NCI-H1694 treated with DMSO at 0.1 percent for 48 hours (cell line): ENCODE measurements around the gene JOSD2.
A peak's percentile ranks its signal among the peaks of the same experiment; 100 is the strongest.

Experiments used
- DNase-seq: peaks from one replicate; lab custom pipeline; 2025; lab: John Stamatoyannopoulos, UW

Gene JOSD2

DNA sequence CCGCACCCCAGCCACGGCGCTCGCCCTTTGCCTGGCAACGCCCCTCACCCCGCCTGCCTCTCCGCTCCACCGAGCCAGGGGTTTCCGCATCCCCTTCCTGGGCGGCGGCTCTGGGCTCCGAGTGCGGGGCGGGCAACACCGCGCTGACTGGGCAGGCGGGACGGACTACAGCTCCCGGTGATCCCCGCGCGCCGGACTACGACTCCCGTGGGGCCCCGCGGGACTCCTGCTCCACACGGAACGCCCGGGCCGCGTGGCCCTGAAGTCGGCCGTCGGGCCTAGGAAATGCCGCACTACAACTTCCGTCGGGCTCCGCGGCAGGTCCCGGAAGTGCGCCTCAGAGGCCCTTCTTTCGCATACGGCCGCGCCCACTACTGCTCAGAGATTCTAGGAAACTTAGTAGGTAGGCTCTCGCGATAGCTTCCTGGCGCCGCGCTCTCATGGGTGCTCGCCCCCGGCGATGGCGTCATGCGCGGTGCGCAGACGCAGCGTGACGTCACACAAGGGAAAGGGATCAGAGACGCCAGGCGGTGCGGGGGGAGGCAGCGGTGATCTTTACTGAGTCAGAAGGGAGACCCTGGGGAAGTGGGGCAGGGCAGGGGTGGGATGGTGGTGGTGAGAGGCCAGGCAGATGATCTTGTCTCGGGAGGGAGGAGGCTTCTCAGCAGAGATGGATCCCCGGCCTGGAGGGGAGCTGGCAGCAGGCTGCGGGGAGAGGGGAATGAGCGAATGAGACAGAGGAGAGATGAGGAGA, at the start of gene JOSD2:
Gene JOSD2, minus strand, starts transcription at position 123 of the 754 bp plus-strand sequence. CDS start 760 bp downstream, outside the sequence.
- DNase-seq = peak; percentile 99

DNA sequence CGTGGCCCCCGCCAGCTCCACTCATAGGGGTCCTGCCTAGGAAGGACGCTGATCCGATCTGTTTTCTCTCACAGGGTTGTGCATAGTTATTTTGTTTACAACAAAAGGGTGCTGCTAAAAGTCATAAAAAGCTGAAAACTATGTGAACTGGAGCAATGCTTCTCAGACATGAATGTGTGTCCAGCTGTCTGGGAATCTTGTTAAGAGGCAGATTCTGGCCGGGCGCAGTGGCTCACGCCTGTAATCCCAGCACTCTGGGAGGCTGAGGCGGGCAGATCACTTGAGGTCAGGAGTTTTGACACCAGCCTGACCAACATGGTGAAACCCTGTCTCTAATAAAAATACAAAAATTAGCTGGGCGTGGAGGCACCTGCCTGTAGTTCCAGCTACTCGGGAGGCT, 48.6 kb upstream of the JOSD2 start:
- DNase-seq = no peak

GRCh38 chr19:50558449-50558848, 47.5 kb upstream of the JOSD2 start:
- DNase-seq = no peak

GRCh38 chr19:50558039-50558438, 47.0 kb upstream of the JOSD2 start:
- no peak for DNase-seq

- no peak for DNase-seq
Measured at GRCh38 chr19:50557009-50557613, 46.1 kb upstream of the JOSD2 start.

- DNase-seq = peak; percentile 61
Measured at GRCh38 chr19:50556282-50557008, 45.5 kb upstream of the JOSD2 start.

DNA sequence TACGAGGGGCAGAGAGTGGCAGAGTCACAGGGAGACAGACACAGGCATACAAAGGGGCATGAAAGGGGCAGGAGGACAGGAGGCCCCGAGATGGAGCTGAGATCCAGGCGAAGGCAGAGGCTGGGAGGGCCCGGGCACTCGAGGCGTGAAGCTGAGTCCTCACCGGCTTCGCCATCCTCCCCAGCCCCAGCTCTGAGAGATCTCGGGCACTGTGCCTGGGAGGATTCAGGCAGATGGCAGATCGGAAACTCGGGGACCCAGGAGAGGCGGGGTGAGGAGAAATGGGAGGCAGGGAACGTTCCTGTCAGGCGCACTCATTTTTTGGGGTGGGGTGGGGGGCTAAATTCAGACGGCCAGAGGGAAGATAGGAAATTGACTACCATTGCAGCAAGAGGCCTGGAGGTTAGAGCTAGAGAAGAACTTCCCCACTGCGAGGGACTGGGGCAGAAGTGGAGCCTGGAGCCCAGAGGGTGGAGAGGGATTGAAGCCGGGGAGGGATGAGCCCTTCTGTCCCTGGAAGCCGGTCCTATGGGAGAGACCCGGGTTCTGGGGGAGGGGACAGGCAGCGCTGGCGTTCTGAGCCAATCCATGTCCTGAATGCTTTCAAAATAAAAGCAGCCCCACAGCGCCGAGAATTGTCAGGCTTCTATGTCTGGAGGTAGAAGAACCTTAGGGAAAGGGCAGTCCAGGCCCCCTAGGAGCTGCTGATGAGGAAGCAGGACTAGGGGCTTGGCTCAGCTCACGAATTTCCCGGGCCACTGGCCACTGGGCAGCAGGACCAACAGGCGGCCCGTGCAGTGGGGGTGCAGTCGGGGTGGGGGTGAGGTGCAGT, 44.7 kb upstream of the JOSD2 start:
- DNase-seq = peak; percentile 41

DNA sequence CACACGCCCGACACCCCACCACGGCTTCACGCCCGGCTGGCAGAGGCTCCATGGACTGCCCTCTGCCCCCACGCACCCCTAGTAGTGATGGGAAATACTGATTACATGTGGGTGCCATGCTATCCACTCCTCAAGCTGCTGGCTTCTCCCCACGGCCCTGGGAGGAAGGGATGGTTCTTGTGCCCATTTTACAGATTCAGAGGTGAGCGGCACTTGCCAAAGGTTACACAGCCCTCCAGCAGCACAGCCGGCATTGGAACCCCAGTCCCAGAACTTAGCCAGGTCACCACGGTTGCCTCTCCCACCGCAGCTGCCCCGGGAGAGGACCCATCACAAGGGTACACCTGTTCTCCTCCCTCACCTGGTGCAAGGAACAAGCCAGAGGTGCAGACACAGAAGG, 44.0 kb upstream of the JOSD2 start:
- DNase-seq = no peak

DNA sequence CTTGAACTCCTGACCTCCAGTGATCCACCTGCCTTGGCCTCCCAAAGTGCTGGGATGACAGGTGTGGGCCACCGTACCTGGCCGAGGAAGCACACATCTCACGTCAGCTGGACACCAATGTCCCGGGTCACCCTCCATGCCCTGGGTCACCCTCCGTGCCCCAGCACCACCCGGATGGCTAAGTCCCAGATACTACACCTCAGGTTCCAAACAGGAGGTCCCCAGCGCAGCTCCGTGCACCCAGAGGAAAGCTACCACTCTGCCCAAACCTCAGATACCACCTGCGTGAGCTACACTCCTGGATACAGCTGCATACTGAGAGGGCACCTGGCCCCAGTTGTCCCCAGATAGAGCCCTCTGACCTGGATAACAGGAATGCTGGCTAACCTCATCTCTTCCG, 43.2 kb upstream of the JOSD2 start:
- DNase-seq = no peak

GRCh38 chr19:50553134-50553703, 42.2 kb upstream of the JOSD2 start:
- no peak for DNase-seq

DNA sequence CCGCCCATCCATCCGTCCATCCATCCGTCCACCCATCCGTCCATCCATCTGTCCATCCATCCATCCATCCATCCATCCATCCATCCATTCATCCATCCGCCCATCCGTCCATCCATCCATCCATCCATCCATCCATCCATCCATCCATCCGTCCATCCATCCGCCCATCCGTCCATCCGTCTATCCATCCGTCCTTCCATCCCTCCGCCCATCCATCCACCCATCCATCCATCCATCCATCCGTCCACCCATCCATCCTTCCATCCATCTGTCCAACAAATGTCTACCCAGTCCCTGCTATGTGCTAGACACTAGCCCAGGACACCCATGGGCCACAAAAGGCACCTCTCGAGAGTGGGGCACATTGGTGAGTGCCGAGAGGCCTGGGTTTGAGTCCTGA, 41.5 kb upstream of the JOSD2 start:
- DNase-seq = no peak

GRCh38 chr19:50551715-50552187, 40.8 kb upstream of the JOSD2 start:
- DNase-seq = no peak

- no peak for DNase-seq
Measured at GRCh38 chr19:50551034-50551714, 40.2 kb upstream of the JOSD2 start.

- DNase-seq = no peak
Measured at GRCh38 chr19:50550594-50550966, 39.6 kb upstream of the JOSD2 start.

DNA sequence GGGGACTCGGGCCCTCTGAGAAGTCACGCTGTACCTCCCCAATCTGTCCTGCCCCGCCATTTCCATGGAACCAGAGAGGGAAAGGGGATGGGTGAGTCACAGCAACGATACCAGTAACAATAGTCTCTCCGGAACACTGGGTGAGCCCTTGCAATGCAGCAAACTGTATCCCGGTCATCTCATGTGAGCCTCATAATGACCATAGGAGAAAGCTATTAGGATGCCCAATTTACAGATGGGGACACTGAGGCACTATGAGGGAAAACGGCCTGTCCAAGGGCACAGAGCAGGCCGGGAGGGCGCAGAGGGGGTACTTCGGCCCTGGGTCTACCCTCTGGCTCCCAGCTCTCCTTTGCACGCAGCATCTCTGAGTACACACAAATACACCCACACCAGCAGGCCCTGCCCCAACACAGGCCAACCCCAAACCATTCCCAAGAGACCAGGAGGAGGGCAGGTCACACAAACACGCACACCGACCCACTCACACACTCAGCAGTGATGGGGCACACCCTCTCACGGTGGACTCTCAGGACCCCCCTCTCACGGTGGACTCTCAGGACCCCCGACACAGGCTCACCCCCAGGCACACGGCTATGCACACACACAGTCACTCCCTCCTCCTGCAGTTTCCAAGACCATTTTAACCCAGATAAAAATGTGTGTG, 39.1 kb upstream of the JOSD2 start:
- DNase-seq = no peak

DNA sequence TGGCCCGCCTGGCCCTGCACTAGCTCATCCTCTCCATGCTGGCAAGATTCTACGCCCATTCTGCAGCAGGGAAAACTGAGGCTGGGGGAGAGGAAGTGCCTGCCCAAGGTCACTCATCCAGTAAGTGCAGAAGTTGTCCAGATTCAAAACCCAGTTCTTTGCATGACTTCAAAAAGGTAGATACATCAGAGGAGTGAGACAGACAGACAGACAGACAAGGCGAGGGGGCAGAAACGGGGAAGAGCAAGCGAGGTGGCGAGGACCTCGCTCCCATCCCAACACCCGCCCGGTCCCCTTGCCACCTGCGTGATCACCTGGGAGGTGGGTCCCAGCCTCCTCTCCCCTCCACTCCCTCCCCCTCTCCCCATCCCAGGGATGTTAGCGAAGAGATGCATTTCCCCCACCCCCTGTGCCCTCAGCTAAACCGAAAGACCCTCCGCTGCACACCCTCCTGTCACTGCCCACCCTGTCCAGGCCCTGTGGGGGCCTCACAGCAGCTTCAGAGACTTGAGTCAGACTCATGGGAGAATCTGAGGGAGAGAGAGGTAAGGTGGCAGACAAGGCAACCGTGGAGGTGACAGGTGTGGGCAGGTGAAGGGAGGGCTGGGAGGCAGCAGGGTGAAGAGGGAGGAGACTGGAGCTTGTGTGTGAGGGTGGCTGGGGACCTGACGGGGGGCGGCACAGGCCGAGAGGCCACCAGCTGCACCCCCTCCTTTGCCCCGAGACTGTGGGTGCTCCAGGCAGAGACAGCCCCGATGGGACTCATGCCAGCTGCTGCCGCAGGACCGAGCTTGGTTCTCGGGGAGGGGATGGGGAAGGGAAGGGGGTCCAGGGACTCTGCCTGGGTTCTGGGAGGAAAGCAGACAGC, 38.3 kb upstream of the JOSD2 start:
- no peak for DNase-seq

DNA sequence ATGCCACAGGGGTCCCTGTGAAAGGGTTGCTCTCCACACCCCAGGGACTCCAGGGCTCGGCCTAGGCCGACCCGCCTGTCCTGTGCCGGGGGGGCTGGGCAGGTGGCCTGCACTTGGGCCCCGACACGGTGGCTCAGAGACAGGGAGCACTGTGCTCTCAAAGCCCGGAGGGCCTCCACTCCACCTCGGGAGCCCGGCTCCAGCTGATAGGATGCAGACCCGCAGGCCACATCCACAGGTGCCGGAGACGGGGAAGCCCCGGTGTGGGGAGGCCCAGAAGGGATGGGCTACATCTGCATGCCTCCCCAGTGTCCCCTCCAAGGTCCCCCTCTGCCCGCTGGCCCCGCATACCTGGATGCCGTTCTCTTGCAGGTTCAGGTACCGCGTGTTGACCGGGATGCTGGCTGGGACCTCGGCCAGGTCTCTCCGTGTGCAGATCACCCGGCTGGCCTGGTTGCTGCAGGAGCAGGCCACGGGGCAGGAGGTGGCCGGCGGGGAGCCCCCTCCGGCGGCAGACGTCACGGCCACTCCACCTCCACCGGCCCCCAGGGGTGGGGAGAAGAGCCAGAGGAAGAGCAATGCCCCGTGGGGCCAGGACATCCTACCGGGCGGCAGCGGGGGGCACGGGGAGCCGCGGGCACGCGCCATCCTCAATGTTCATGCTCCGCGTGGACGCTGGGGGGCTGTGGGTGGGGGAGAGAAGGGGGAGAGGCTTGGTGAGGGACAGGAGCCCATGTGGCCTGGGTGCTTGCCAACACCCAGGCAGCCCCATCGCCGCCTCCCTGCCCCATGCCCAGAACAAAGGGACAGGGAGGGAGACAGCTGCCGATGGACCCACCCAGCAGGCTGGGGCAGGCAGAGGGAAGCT, 37.4 kb upstream of the JOSD2 start:
- DNase-seq = no peak

DNA sequence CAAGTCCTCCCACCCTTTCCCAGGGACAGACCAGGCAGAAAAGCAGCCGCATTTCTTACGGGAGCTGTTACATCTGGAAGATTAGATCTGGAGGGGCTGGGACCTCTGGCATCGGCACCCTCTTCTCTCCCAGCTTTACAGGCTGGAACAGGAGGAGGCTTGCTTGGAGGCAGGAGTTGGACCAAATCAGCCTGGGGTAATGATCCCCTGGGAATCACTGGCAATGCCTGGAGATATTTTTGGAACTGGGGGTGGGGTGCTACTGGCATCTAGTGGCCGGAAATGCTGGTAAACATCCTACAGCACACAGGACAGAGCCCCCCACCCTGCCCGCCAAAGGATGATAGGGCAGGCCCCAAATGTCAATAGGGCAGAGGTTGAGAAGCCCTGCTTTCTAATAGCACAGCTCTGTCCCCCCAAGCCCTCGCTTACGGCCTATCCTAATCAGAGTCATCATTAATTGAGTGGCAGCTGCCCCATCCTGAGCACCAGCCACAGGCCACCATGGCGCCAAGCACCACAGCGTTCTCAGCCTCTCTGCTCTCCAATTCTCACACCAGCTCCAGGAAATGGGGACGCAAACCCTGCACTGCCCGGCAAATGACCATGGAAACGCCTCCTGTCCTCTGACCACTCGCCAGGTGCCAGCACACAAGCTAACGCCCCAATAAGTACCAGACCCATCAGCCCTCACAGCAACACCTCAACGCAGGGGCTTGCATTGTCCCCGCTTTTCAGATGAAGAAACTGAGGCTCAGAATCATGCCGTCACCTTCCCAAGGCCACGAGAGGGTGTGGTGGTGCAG, 36.6 kb upstream of the JOSD2 start:
- peak; percentile 23 for DNase-seq
